HG03460 (cell line): ENCODE results near the gene OXT.

Experiments used
- ATAC-seq: cut with Tn5 transposase; IDR thresholded peaks from one replicate; pipeline ENCODE4 v1.9.1; 2021; ENCODE audit not compliant: unreplicated experiment

Gene OXT

DNA sequence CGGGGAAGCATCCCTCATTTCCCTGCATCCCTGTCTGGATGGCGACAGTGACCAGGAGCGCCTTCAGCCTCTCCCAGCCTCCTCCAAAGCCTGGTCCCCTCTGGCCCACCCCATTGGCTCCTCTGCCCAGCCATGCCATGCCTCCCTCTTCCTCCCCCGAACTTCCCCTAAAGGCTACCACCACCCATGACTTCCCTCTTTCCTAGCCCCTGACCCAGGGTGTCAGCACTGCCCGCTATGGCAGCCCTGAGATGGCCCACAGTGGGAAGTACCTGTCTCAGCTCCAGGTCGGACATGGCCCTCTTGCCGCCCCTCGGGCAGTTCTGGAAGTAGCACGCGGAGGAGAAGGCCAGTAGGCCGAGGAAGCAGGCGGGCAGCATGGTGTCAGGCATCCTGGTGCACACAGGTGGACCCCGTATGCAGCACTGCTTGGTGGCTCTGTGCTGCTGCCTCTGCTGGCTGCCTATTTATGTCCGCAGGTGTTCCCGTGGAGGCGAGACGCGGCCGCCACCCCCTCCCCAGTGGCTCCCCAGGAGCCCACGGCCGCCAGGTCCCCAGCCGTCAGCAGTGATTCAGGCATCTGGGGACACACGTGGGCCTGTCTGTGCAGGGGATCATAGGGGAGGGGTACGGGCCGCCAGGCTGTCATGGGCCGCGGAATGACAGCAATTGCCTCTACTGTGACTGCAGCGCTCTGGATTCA, 13.0 kb downstream of the OXT start, which contains the start of gene AVP:
AVP (minus strand) TSS at position 442 of the 703 bp plus-strand sequence; CDS start at position 392, 50 bp downstream.
- ATAC-seq, result no peak

DNA sequence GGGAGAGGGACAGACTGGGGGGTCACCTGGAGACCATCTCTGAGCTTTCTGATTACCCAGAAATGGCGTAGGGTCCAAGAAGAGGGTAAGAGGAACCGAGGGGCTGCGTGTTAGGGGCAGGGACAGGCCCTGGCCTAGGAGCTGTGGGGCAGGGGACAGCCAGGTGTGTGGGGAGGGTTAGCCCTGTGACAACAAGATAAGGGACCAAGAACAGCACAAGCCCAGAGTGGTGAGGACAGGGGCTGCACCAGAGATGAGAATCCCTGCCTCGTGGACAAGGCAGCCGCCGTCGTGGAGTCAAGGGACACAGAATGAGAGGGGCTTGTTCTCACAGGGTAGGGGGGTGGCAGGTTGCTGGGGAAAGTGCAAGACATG, 13.6 kb downstream of the OXT start:
- no peak for ATAC-seq

DNA sequence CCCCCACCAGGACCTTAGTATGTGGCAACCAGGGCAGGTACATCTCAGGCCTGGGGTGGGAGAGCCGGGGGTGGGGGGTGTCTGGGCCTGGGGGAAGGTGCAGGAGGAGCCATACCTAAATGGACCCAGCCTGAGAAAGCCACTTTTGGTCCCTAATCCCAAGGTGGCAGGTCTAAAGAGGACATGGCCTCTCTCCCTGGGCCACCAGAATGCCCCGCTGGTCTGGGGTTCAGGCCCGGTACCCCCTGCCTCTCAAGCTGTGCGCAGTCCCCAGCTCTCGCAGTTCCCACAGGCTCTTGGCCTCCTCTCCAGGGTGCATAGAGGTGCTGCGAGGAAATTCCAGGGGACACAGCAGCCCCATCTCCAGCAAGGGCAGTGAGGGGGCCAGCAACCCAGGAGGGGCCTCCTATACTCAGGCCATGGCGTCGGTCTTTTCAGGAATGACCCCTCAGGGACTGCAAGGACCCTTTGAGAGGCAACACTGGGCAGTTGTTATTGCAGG, 14.2 kb downstream of the OXT start:
- ATAC-seq, result no peak

DNA sequence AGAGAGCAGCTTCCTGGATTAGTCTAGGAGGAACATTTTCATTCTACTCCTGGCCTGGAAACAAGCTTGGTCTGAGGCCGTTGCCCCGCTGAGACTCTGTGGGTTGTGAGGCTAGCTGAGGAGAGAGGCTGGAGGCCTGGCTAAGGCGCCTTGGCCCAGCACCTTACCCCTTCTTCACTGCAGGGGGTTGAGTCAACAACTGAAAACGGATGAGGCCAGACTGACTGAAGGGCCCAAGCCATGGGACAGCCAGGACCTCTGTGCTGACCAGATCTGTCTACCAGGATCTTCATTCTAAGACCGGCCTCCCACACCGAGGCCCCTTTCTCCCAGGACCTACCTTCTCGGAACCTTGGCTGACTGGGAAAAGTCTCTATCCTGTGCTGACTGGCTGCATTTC, 16.6 kb downstream of the OXT start:
- ATAC-seq, result no peak

DNA sequence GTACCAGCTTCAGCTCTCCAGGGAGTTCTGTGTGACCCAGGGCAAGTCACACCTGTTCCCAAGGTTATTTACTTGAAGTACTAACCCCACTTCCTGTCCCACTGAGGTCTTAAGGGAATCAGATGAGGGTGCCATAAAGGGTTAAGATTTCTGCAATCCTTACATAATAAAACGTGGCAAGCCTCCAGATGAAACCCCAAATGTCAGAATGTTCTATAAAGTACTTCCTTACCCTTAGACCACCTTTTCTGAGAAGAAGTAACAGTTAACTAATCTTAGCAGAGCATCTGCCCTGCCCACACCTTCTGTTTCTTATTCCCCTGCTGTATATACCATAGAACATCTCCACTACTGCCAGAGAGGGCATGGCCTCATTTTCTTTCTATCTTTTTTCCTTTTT, 19.1 kb downstream of the OXT start:
- ATAC-seq, result no peak

DNA sequence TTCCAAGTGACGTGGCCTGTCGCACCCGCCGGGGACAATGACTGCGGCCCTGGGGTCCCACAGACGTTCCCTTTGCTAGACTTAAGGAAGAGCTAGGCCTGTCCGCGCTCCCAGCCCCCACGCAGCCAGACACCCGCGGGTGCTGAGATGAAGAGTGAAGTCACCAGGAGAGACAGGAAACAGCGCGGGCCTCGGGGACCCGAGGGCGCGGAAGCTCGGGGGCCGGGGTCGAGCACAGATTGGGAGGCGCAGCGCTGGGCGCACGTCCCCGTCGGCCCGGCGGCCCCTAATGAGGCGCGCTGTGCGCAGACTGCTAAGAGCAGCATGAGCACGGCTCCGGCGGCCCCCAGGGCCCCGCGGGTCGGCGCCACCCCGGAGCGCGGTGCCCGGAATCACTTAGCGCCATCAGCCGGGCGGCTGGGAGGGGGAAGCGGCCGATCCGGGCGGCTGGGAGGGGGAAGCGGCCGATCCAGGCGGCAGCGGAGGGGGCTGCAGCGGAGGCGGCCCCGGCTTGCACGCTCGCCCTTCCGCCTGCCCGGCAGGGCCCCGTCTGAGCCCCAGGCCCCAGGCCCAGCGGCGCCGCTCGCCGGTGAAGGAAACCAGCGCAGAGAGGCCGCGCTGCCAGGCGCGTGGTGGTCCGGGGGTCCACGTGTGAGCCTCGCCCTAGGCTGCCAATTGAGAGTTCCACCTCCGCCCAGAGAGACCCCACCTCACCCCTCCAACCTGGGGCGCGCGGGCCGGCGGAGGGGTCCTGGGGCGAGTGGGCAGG, 21.4 kb downstream of the OXT start:
- no peak for ATAC-seq

DNA sequence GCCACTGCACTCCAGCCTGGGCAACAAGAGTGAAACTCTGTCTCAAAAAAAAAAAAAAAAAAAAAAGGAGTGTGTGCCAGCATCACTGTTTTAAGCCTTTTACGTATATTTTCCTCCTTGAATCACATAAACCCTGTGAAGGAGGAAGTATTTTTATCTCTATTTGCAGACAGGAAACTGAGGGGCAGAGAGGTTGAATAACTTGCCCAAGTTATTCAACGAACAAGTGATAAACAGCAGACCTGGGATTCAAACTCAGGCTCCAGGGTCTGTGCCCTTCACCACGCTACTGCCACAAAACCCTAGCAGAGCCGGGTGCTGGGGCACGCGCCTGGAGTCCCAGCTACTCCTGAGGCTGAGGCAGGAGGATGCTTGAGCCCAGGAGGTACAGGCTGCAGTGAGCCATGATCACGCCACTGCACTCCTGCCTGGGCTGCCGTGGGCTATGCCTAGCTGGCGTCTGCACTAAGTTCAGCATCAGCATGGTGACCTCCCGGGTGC, 22.5 kb downstream of the OXT start:
- no peak for ATAC-seq

DNA sequence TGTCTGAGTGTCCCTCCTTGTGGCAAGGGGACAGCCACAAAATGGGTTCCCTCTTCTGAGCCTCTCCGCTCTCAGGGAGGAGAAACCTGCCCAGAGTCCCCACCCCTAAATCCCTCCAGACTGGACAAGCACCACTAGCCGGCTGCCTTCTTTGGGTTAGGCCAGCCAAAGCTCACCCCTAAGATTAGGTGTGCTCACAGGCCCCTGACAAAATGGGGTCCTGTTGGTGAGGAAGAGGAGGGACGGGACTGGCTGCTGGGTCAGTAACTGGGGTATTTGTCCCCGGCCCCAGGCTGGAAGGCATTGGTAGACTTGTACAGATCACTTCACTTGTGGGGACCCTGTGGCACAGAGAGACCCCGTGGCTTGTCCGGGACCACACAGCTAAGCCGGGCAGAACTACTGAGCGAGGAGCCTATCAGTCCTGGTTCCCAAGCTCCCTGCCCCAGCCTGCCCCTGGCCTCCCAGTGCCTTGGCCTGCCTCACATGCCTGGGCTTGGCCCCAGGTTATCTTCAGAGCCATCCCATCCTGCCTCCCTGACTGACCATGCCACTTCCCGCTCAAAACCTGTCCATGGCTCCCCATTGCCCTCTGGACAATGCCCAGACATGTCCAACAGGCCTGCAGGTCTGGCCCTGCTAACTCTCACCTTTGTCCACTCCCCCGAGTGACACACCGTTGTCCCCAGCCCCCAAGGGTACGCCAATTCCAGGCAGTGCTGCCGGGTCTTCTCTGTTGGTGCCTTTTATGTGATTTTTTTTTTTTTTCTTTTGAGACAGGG, 23.6 kb downstream of the OXT start:
- ATAC-seq, result no peak

DNA sequence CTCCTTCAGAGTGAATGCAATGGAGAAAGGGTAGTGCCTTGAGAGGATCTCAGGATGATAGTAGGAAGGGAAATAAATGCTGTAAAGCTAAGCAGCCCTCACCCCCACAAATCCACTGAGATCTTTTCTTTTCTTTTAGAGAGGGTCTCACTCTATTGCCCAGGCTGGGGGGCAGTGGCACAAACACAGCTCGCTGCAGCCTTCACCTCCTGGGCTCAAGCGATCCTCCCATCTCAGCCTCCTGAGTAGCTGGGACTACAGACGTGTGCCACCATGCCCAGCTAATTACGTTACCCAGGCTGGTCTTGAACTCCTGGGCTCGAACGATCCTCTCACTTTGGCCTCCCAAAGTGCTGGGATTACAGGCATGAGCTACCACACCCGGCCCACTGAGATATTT, 29.1 kb downstream of the OXT start:
- ATAC-seq, result no peak

DNA sequence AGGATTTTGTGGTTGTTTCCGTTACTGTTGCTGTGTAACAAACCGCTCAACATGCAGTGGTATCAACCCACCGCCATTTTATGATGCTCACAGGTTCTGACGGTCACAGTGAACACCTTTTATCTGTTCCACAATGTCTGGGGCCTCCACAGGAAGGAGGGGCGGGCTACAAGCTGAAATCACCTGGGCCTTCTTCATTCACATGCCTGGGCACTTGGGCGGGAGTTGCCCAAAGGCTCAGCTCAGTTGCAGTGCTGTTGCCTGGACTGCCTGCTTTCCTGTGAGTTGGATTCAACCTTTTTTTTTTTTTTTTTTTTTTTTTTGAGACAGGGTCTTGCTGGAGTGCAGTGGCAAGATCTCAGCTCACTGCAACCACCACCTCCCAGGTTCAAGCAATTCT, 29.8 kb downstream of the OXT start:
- no peak for ATAC-seq

DNA sequence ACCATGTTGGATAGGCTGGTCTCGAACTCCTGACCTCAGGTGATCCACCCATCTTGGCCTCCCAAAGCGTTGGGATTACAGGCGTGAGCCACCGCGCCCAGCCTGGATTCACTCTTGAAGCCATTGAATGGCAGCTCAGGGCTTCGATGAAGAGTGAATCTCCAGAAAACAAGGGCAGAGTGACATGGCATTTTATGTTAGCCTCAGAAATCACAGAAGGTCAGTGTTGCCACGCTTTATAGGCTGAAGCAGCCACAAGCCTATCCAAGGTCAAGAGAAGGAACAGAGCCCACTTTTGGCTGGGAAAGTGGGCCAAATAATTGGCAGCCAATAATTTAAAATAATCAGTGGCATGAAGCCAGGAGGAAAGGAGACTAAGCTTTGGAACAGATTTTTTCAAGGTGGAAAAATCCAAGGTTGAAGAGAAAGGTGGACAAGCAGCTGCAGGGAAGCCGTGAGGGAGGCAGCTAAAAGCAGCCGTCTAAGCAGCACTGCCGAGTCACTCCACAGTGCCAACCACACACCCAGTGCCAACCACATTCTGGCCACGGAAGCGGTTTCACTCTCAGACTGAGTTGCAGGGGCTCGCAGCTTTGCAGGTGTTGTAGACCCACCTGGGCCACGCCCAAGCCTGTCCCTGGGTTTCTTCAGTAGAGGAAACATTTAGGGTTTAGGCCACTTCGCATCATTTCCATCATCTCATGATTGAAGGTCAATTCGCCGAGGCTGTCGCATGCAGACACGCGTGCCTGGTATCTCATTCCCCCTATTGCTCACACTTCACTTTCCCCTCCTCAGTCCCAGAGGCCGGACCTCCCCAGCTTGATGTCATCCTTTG, 30.5 kb downstream of the OXT start:
- no peak for ATAC-seq

DNA sequence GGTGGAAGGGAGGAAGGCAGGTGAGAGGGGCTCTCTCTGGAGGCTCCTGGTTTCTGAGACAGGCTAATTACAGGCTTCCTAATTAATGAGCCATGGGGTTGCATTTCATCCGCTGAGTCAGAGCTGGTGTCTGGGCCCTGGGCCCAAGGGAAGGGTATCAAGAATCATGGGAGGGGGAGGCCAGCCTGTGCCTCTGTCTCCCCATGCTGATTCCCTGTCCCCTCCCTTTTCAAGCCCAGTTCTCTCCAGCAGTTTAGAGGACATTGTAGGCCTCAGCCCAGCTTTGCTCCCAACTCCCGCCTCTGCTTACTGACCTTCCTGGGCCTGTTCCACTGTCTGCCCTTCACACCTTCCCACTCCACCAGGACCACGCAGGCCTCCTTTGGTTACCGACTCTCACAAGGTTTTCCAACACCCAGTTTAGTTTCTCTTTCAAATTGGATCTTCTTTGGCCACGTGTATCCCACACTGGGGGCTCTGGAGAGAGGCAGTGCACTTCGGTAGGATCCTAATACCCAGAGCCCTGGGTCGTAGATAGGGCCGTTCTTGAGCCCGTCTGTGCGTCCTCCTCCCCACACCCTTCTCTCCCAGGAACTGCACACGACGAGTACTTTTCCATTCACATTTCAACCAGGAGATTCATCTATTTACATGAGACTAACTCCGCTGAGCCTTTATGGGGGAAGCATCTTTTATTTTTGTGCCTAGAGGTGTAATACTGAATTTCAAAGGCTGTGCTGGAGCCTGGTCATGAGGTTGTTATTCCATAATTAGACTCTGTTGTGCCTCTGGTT, 31.4 kb downstream of the OXT start:
- ATAC-seq, result no peak

DNA sequence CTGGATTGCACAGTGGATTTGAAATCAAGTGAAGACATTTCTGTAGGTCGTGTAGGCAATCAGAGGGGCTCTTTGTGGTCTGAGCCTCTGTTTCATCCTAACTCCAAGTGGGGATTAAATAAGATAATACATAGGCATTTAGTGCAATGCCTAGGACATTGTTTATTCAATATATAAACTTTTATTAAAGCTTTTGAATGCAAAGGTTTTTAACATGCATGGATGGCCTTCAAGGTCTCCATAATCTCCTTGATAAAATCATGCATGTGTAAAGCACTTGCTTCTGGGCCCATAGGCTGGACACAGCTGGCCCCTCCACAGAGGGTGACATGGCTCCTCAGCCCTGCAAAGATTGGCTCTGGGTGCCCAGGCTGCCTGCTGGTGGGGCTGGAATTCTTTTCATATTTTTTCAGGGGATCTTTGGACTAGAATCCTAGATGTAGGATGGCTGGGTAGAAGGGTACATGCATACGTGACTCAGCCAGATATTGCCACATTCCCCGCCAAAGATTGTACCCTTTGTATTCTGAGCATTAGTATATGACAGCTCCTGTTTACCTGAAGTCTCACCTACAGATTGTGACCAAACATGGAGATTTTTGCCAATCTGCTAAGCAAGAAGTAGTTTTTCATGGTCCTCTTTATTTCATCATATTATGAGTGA, 32.1 kb downstream of the OXT start:
- ATAC-seq, result no peak

DNA sequence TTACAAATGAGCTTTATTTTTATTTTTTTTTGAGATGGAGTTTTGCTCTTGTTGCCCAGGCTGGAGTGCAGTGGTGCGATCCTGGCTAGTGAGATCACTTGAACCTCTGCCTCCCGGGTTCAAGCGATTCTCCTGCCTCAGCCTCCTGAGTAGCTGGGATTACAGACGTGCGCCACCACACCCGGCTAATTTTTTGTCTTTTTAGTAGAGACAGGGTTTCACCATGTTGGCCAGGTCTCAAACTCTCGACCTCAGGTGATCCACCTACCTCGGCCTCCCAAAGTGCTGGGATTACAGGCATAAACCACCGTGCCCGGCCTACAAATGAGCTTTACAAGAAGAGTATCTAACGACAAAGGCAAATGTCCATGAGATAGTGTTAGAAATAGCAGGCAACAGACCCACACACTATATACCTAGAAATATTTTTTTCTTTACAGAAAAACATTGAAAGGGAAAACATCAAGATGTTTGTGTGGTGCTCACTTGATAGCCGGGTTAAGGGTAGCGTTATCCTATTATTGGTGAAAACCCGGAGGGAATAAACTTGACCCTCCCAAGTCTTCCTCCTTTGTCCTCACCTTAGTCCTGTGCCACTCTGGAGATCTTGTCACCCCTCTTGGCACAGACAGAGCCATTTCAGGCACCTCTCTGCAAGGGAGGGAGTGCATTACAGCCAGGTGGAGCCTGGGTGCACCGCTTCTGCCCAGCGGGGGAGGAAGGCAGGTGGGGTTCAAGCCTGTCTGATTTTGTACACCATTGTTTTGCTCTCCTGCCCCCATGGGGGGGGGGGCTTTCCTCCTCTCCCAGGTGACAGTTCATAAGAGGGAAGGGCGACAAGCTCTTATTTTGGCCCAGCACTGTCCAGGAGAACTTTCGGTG, 34.1 kb downstream of the OXT start:
- ATAC-seq, result no peak

DNA sequence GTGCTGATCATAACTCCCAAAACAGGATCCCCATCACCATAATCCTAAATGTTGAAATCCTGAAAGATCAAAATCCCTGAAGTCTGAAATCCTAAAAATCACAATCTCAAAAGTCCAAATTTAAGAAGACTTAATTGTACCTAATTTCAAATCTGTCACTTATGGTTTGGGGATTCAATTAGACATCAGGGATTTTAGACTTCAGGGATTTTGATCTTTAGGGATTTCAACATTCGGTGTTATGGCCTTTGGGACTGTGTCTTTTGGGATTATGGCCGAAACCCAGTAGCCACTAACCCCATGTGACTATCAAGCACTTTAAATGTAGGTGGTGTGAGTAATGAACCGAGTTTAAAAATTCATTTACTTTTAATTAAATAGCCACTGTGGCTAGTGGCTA, 34.8 kb downstream of the OXT start:
- ATAC-seq, result no peak

DNA sequence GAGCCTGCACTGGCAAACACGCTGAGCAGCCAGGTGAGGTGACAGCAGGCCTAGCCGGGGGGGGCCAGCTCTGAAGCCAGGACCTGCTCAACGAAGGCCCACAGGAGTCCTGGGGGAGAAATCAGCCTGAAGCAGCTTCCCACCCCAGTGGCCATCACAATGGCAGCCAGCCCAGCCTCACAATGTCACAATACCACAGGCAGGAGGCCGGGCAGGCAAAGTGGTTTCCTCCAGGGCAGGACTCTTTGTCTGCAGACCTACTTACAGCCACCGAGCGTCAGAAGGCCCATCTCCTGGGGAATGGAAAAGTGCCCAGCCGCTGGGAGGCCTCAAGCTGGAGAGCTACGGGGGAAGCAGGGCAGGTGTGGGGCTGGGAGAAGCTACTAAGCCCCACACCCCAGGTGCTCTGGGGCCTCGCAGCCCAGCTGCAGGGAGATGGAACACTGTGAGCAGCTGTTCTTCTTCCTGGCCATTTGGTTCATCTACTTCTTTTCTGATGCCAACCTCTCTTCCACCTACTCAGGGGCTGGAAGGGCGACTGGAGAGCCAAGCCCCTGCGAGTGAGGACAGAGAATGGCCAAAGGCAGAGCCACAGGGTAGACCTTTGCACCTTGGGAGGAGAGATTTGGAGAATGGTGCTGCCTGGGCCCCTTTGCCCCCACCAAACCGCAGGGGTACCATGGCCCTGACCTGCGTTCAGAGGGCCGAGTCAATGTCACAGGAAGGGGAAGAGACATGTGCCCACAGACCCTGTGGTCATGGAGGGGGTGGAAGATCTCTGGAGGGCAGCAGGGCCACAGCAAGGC, 35.4 kb downstream of the OXT start:
- no peak for ATAC-seq

DNA sequence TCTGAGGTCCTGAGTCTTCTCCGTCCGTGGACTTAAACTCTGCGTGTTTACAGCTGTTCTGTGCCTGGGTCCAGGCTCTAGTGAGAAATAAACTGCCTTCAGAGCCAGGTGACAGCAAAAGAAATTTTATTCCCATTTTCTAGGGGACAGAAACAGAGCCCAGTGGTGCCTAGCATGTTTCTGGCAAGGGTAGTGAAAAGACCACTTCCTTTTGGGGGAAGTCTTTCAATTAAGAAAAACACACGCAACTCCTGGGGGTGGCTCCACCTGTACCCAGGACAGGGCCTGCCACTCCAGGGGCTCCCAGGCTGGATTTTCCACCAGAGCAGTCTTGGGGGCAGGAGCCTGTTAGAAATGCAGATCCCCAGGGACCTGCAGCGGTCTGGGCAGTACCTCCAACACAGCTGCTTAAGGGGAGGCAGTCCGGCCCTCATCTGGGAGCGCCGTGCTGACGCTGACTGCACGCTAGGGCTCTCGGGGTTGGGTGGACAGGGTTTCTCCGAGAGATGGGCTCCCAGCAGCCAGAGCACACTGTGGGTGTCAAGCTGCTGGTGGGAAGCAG, 36.1 kb downstream of the OXT start:
- no peak for ATAC-seq
